Astrocyte of the spinal cord (primary cell): ENCODE results near the gene SEMA6A.

ENCODE experiments used
- DNase-seq: peaks from one replicate; pipeline ENCODE4 v3.0.0; 2011; ENCODE audit warnings: low read depth, low spot score
- H3K4me3 ChIP-seq: 2 replicates; pipeline ENCODE4 v1.5.1; 2011; ENCODE audit warnings: low read depth, mild to moderate bottlenecking, low read length, moderate library complexity
- in situ Hi-C: cut with HindIII; loops from 2 replicates; pipeline ENCODE4 v1.10.0; 2017; ENCODE audit warnings: low sequenced_read_pairs
- TF ChIP-seq, protein P1 (sequence below): IDR thresholded peaks from 2 replicates; pipeline ENCODE4 v1.5.1; 2012; ENCODE audit warnings: low read depth, mild to moderate bottlenecking, low read length, inconsistent platforms

The SEMA6A gene, protein sequence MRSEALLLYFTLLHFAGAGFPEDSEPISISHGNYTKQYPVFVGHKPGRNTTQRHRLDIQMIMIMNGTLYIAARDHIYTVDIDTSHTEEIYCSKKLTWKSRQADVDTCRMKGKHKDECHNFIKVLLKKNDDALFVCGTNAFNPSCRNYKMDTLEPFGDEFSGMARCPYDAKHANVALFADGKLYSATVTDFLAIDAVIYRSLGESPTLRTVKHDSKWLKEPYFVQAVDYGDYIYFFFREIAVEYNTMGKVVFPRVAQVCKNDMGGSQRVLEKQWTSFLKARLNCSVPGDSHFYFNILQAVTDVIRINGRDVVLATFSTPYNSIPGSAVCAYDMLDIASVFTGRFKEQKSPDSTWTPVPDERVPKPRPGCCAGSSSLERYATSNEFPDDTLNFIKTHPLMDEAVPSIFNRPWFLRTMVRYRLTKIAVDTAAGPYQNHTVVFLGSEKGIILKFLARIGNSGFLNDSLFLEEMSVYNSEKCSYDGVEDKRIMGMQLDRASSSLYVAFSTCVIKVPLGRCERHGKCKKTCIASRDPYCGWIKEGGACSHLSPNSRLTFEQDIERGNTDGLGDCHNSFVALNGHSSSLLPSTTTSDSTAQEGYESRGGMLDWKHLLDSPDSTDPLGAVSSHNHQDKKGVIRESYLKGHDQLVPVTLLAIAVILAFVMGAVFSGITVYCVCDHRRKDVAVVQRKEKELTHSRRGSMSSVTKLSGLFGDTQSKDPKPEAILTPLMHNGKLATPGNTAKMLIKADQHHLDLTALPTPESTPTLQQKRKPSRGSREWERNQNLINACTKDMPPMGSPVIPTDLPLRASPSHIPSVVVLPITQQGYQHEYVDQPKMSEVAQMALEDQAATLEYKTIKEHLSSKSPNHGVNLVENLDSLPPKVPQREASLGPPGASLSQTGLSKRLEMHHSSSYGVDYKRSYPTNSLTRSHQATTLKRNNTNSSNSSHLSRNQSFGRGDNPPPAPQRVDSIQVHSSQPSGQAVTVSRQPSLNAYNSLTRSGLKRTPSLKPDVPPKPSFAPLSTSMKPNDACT

DNA sequence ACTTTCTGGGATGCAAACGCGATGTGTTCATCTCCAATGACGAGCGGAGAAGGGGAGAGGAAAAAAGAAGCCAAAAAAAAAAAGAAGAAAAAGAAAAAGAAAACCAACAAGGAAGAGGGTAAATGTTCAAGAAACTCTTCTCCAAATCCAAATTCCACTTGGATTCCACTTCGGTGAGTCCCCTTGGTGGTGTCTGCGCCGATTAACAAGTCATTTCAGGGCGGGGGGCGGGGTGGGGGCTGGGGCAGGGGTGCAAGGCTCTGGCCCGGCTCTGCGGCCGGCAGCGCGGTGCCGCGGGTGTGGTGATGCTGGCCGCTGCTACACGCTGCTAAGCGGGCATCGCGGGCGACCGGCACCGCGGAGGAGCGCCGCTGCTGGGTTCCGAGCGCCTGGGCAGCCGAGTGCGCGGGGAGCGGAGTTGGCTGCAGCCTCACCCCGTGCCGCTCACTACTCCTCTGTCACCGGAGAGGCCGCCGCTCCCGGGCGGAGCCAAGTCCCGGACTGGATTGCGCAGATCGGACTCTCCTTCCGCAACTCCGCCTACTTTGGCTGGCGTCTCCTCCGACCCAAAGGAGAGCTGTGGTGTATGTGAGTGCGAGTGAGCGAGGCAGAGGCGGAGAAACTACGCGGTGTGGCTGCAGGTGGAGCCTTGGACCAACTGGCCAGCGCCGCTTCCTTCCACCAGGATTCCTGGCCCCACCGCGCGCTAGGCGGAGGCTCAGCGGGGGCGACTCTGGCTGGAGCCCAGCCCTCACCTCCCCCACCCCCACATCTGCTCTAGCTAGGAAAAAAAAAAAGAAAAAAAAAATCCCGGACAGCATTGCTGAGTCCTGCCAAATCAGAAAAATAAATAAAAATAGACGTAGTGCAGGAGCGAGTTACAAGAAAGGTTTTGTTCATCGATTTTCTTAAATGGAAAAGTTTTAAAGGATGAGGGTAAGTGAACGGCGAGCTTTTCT is at the start of gene SEMA6A:
Gene SEMA6A, minus strand, starts transcription at position 457 of the 959 bp plus-strand sequence. CDS start 69,879 bp downstream, outside the sequence.
- TF ChIP-seq, protein P1, sequence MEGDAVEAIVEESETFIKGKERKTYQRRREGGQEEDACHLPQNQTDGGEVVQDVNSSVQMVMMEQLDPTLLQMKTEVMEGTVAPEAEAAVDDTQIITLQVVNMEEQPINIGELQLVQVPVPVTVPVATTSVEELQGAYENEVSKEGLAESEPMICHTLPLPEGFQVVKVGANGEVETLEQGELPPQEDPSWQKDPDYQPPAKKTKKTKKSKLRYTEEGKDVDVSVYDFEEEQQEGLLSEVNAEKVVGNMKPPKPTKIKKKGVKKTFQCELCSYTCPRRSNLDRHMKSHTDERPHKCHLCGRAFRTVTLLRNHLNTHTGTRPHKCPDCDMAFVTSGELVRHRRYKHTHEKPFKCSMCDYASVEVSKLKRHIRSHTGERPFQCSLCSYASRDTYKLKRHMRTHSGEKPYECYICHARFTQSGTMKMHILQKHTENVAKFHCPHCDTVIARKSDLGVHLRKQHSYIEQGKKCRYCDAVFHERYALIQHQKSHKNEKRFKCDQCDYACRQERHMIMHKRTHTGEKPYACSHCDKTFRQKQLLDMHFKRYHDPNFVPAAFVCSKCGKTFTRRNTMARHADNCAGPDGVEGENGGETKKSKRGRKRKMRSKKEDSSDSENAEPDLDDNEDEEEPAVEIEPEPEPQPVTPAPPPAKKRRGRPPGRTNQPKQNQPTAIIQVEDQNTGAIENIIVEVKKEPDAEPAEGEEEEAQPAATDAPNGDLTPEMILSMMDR, result no peak
- DNase-seq, result peak; percentile 90
- in situ Hi-C loops, result no loop called here
- H3K4me3 ChIP-seq, result peak within 1 kb of the TSS; percentile 57

DNA sequence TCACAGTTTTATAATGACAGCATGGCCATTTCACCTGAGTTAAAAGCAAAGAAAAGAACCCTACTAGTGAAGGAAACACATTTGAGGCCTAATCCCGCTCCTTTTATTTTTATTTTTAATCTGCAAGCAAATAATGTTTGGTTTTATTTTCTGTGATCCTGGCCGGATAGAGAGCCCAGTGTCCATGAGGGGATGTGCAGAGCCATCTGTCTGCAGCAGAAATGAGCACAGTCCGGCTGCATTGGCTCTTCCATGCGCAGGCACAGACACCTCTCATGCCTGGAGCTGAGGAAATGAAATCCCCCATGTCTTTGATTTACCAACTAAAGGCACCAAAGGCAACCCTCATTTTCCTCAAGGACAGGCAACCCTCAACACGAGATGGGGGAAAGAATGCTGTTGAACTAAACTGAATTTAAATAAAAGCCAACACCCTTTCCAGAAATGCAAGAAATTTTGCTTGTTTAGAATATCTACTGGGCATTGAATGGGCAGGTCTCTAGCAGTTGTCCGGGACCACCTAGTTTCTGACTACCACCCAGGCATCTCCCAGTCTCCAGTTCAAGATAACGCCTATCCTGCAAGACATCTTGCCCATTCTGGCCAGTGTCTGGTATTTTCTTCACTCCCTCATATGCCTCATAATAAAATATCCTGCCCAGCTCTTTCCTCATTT is 47.9 kb upstream of the SEMA6A start:
- in situ Hi-C loops, result no loop called here
- no peak overlapping the region for H3K4me3 ChIP-seq
- TF ChIP-seq, protein P1, result no peak
- DNase-seq, result no peak

DNA sequence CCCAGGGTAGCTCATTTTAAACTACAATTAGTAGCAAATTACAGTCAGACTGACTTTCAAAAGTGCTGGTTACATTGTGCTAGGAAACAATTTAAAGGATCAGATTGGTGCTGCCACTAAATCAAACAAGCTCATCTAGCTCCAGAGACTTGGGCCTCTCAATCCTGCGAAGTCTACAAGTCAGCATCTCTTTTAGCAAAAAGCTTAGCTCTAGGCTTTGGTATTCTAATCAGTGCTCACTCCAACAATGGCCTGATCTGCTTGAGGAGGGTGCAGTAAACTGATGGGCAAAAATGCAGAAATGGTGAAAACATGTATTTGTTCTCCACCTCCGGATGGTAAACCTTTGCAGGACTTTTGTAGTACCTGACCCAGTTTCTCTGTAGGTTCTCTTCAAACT is 47.0 kb upstream of the SEMA6A start:
- no peak for DNase-seq
- in situ Hi-C loops, result no loop called here
- H3K4me3 ChIP-seq, result no peak overlapping the region
- TF ChIP-seq, protein P1, result no peak

DNA sequence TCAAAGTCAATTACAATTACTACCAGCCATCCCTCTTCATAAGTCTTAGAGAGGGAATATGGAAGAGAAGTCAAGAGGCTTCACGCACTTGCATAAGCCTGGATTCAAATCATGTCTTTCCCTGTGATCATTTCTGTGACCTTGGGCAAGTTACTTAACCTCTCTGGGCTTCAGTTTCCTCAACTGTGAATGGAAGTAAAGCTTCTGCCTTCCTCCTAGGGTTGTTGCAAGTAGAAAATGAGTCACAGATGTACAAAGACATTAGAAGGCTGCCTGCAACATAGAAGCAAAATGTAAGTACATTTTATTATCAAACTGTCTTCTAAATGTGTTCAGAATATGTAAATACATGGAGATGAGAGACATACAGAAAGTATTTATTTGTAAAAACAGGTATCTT is 42.3 kb upstream of the SEMA6A start:
- TF ChIP-seq, protein P1, result no peak
- in situ Hi-C loops, result no loop called here
- no peak for DNase-seq
- no peak overlapping the region for H3K4me3 ChIP-seq

DNA sequence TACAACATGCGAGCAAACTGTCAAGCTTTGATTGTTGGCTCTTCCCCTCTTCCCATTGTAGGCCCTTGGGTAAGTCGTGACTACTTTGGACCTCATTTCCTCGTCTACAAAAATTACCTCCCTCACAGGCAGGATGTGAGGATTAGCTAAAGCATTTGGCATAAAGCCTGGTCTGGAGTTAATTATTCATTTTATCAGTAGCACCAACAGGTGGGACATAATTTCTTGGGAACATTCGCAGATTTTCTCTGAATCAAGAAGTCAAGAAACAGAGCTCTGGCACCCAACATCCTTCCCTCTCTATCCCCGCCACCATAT is 39.9 kb upstream of the SEMA6A start:
- in situ Hi-C loops, result no loop called here
- TF ChIP-seq, protein P1, result no peak
- no peak overlapping the region for H3K4me3 ChIP-seq
- DNase-seq, result no peak
